GM12878 (cell line): ENCODE results near the gene LDLRAP1. TPM values are rescaled to one million over a fixed set of nuclear protein-coding genes. Genes with fewer than 3 reads are reported as not detected.

ENCODE experiments used
- ATAC-seq: fragments of 200-7000 bp; cut with Tn5 transposase; 3 replicates; pipeline ENCODE4 v1.9.1; 2020; ENCODE audit warnings: mild to moderate bottlenecking, moderate library complexity
- BruUV-seq: library from RNA; stranded (reverse); fragments of 400-500 nt; replicated peaks from 2 replicates; lab custom pipeline; 2021; lab: Mats Ljungman, UMichigan
- CTCF ChIA-PET: fragments of 300-600 bp; sonication (Branson Sonifier 250); formaldehyde crosslinking; extraction: SDS; loops from one replicate; lab custom pipeline; 2021; ENCODE audit warnings: inconsistent platforms; lab: Yijun Ruan, JAX
- POLR2A ChIA-PET: fragments of 350-600 bp; formaldehyde crosslinking; extraction: SDS; loops from one replicate; lab custom pipeline; 2021; ENCODE audit warnings: inconsistent platforms; lab: Charles Lee
- RAD21 ChIA-PET: fragments of 300-600 bp; sonication (Branson Sonifier 250); formaldehyde crosslinking; loops from one replicate; lab custom pipeline; 2023; ENCODE audit warnings: antibody characterized with exemption; ENCODE audit not compliant: unreplicated experiment; lab: Charles Lee
- SMC1A ChIA-PET: fragments of 300-600 bp; sonication (Branson Sonifier 250); formaldehyde crosslinking; loops from one replicate; lab custom pipeline; 2023; ENCODE audit not compliant: unreplicated experiment, uncharacterized antibody; lab: Charles Lee
- DNase-seq: peaks from one replicate; pipeline ENCODE4 v3.0.0-alpha.2; 2011; ENCODE audit warnings: low read depth, low spot score
- FAIRE-seq: peaks from 3 replicates; lab custom pipeline; 2011; peaks lifted over from hg19 to GRCh38; lab: Jason Lieb, UNC
- H2AFZ ChIP-seq: 2 replicates; pipeline ENCODE4 v1.6.0; 2011; ENCODE audit warnings: low read depth, low read length, control low read depth; ENCODE audit not compliant: control insufficient read depth
- H3K27ac ChIP-seq: 2 replicates; pipeline ENCODE4 v1.5.1; 2011; ENCODE audit warnings: control low read depth; ENCODE audit not compliant: control insufficient read depth, insufficient read depth
- H3K27me3 ChIP-seq, 2 experiments: replicated peaks in 1 of 2; 2 replicates each; pipeline versions ENCODE4 v1.6.0 to v1.6.1; 2011; ENCODE audit warnings: low read length in 1 of 2; ENCODE audit not compliant: control insufficient read depth in 2 of 2, insufficient read depth in 2 of 2
- H3K36me3 ChIP-seq, 2 experiments: 2 replicates each; pipeline ENCODE4 v1.5.1; 2011; ENCODE audit warnings: low read length in 1 of 2; ENCODE audit not compliant: control insufficient read depth in 2 of 2, insufficient read depth in 2 of 2
- H3K4me1 ChIP-seq: 2 replicates; pipeline ENCODE4 v1.6.1; 2011; ENCODE audit warnings: mild to moderate bottlenecking, low read length, moderate library complexity, mixed read lengths; ENCODE audit not compliant: control insufficient read depth, insufficient read depth
- H3K4me2 ChIP-seq: 2 replicates; pipeline ENCODE4 v1.6.0; 2011; ENCODE audit warnings: control low read depth; ENCODE audit not compliant: control insufficient read depth, insufficient read depth
- H3K4me3 ChIP-seq: fragments of 200-600 bp; sonication (generic); 2 replicates; pipeline ENCODE4 v1.5.1; 2016
- H3K79me2 ChIP-seq: 2 replicates; pipeline ENCODE4 v1.6.0; 2011; ENCODE audit warnings: low read length; ENCODE audit not compliant: control insufficient read depth, insufficient read depth
- H3K9ac ChIP-seq: 2 replicates; pipeline ENCODE4 v1.8.0; 2011; ENCODE audit warnings: low read length, control low read depth, mixed read lengths; ENCODE audit not compliant: control insufficient read depth, insufficient read depth
- H3K9me3 ChIP-seq: replicated peaks from 3 replicates; pipeline ENCODE4 v1.5.1; 2011; ENCODE audit warnings: mild to moderate bottlenecking, low read length; ENCODE audit not compliant: control insufficient read depth, insufficient read depth
- H4K20me1 ChIP-seq: 2 replicates; pipeline ENCODE4 v1.6.0; 2011; ENCODE audit not compliant: control insufficient read depth, insufficient read depth
- CHD1 ChIP-seq: IDR thresholded peaks from 2 replicates; pipeline ENCODE4 v1.6.1; 2012; ENCODE audit warnings: low read depth, low read length, improper control_type of control experiment
- CREB1 ChIP-seq: IDR thresholded peaks from 2 replicates; pipeline ENCODE4 v1.6.1; 2012; ENCODE audit warnings: low read depth, mild to moderate bottlenecking, inconsistent platforms
- ETV6 ChIP-seq, 2 experiments: fragments of 450-650 bp in 1 of 2; IDR thresholded peaks in 1 of 2; conservative IDR thresholded peaks in 1 of 2; 2 replicates each; pipeline ENCODE4 v1.6.1; 2014; ENCODE audit warnings: antibody characterized with exemption in 1 of 2, borderline replicate concordance in 1 of 2, low read depth in 1 of 2, mild to moderate bottlenecking in 1 of 2, moderate library complexity in 1 of 2
- IKZF1 ChIP-seq: fragments of 450-650 bp; conservative IDR thresholded peaks from 2 replicates; pipeline ENCODE4 v1.6.1; 2017; ENCODE audit warnings: antibody characterized with exemption, mild to moderate bottlenecking
- POLR2AphosphoS2 ChIP-seq: IDR thresholded peaks from 2 replicates; pipeline ENCODE4 v1.6.1; 2011; ENCODE audit warnings: low read depth, mild to moderate bottlenecking, low read length, improper control_type of control experiment, moderate library complexity
- RFX5 ChIP-seq: IDR thresholded peaks from 2 replicates; pipeline ENCODE4 v1.6.1; 2011; ENCODE audit warnings: low read depth, low read length, improper control_type of control experiment
- RUNX3 ChIP-seq: IDR thresholded peaks from 2 replicates; pipeline ENCODE4 v1.6.1; 2012; ENCODE audit warnings: low read length, inconsistent platforms
- SRF ChIP-seq, 2 experiments: IDR thresholded peaks; 2 replicates each; pipeline ENCODE4 v1.6.1; 2011; ENCODE audit warnings: low read depth in 2 of 2, low read length in 2 of 2, mild to moderate bottlenecking in 1 of 2, moderate library complexity in 1 of 2
- SUZ12 ChIP-seq: fragments of 200-600 bp; sonication (generic); IDR thresholded peaks from one replicate; pipeline ENCODE4 v1.6.1; 2018; ENCODE audit warnings: antibody characterized with exemption, mild to moderate bottlenecking; ENCODE audit not compliant: unreplicated experiment
- YY1 ChIP-seq: IDR thresholded peaks from 2 replicates; pipeline ENCODE4 v1.6.1; 2011; ENCODE audit warnings: low read depth, mild to moderate bottlenecking, low read length
- WGBS: methylation state at CpG from one replicate; pipeline ENCODE4 v1.1.6; 2016; ENCODE audit warnings: low lambda C conversion rate; ENCODE audit not compliant: insufficient replicate concordance, insufficient coverage; ENCODE audit errors: missing lambda C conversion rate; 5-methylcytosine and 5-hydroxymethylcytosine counted together
- in situ Hi-C: fragments of 300-500 bp; cut with MboI; formaldehyde crosslinking; loops from 9 replicates; pipeline ENCODE4 v1.14.3; 2018; ENCODE audit warnings: mixed read lengths
- intact Hi-C: fragments of 100-400 bp; cut with micrococcal nuclease; formaldehyde crosslinking; loops from one replicate; pipeline ENCODE4 v1.14.2; 2022; ENCODE audit not compliant: unreplicated experiment
- polyA plus RNA-seq, 11 experiments: library from polyadenylated mRNA; depleted of rRNA in 4 of 11; unstranded in 6 of 11; stranded (reverse) in 5 of 11; fragments of >200 nt; fragmentation: Nextera tagmentation in 4 of 11; fragmentation: Illumina TruSeq in 1 of 11; extraction: Ambion mirVana in 4 of 11; extraction: Trizol in 1 of 11; gene quantifications; 1 replicate in 1 of 11; 2 replicates in 10 of 11; pipeline versions ENCODE4 v1.2.1 to v1.2.3, GENCODE V29; 2011 to 2016; ENCODE audit warnings: inconsistent platforms in 2 of 11, missing spikeins in 2 of 11, low read depth in 1 of 11
- total RNA-seq, 4 experiments: library from RNA; depleted of rRNA in 3 of 4; stranded (reverse); fragments of >200 nt in 3 of 4; fragmentation: Illumina TruSeq in 1 of 4; extraction: Trizol in 1 of 4; gene quantifications; 2 replicates each; pipeline versions ENCODE4 v1.2.1 to v1.2.3, GENCODE V29; 2013 to 2021
- TF ChIP-seq, protein P1 (sequence below), 3 experiments: IDR thresholded peaks in 2 of 3; conservative IDR thresholded peaks in 1 of 3; 2 replicates each; pipeline ENCODE4 v1.5.1; 2011; ENCODE audit warnings: low read depth in 3 of 3, low read length in 3 of 3, mild to moderate bottlenecking in 3 of 3, control low read depth in 2 of 3, moderate library complexity in 2 of 3, inconsistent platforms in 1 of 3, mixed read lengths in 1 of 3; ENCODE audit not compliant: control insufficient read depth in 2 of 3, insufficient read depth in 1 of 3; ENCODE audit errors: extremely low read depth in 1 of 3
- TF ChIP-seq, protein P2 (sequence below): fragments of 450-650 bp; formaldehyde crosslinking; IDR thresholded peaks from 2 replicates; pipeline ENCODE4 v1.4.0; 2020; ENCODE audit warnings: mild to moderate bottlenecking, moderate library complexity
- TF ChIP-seq, protein P3 (sequence below): fragments of 450-650 bp; IDR thresholded peaks from 2 replicates; pipeline ENCODE4 v1.6.1; 2016; ENCODE audit warnings: mild to moderate bottlenecking

LDLRAP1 gene
- total and polyA plus RNA-seq, 10 of the 15 experiments (the other 5 are each of a cell fraction or from before 2014, with no cell fraction given): 0.43 to 37.6 (median 22.0) TPM

DNA sequence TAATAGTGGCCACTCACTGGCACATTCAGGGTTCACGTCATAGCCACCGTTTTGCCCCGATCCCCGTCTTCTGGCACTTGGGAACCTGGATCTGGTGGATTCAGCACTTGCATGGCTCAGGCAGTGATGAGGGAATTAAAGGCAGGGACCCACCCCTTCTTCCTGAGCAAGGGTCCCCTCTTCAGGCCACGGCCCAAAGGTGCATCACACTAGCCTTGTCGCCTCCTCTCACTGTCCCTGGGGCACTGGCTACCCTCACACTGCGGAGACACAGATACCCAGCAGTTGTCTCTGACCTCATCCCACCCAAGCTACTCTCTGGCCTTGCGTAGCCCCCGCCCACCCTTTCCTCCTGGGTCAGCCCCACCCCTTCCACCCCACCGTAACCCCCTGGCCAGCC is 19.9 kb upstream of the LDLRAP1 start (continued):
- no peak for TF ChIP-seq SUZ12
- no peak for TF ChIP-seq ETV6 (conservative IDR thresholded peaks at IDR 0.05 in 1 of 2, IDR thresholded peaks at IDR 0.05 in 1 of 2; ENCODE audit: borderline replicate concordance in 1 of 2, low read depth in 1 of 2)
- TF ChIP-seq, protein P1, sequence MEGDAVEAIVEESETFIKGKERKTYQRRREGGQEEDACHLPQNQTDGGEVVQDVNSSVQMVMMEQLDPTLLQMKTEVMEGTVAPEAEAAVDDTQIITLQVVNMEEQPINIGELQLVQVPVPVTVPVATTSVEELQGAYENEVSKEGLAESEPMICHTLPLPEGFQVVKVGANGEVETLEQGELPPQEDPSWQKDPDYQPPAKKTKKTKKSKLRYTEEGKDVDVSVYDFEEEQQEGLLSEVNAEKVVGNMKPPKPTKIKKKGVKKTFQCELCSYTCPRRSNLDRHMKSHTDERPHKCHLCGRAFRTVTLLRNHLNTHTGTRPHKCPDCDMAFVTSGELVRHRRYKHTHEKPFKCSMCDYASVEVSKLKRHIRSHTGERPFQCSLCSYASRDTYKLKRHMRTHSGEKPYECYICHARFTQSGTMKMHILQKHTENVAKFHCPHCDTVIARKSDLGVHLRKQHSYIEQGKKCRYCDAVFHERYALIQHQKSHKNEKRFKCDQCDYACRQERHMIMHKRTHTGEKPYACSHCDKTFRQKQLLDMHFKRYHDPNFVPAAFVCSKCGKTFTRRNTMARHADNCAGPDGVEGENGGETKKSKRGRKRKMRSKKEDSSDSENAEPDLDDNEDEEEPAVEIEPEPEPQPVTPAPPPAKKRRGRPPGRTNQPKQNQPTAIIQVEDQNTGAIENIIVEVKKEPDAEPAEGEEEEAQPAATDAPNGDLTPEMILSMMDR (IDR thresholded peaks at IDR 0.05 in 2 of 3, conservative IDR thresholded peaks at IDR 0.05 in 1 of 3; ENCODE audit: control insufficient read depth in 2 of 3, extremely low read depth in 1 of 3, insufficient read depth in 1 of 3, low read depth in 3 of 3, low read length in 3 of 3): peak in 2 of 3 experiments; percentile 29 to 34; a peak in 2 of 6 replicates
- TF ChIP-seq, all 136 proteins: peak for 2

DNA sequence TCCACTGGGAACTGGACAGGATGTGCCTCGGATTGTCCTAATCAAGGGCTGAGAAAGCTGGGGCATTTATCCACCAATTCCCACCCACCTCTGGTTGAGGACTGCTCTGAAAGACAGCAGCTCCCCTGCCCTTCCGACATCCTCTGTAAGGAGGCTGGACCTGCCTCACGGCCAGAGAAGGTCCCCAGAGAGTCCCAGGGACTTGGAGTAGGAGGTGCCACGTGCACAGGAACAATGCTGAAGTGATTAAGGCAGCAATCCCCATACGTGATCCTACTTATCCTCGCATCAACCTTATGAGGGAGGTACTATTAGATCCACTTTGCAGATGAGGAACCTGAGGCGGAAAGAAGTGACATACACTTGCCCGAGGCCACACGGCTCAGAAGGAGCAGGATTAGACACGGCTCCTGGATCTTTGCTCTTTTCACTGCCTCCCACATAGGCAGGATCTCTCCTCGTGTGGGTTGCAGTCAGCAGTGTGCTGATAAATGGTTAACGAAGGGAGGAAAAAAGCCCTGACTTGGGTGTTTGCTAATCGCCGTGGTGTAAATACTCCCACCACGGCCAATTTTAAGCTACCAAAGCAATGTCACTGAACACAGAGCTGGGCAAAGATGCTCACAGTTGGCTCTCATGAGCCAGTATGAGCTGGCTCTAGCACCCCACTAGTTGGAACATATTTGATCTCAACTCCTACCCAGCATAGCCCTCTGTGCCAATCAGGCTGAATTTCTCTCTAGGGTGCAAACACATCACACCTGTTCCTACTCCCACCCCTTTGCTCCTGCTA is 18.6 kb upstream of the LDLRAP1 start:
- ChIA-PET SMC1A (interaction anchor here (1.5 kb wide), 1 partner anchor 75 kb away, joined by 3 read pairs; no protein-coding TSS in a partner anchor), CTCF (interaction anchor here (0.6 to 2.8 kb wide), 4 partner anchors 23 to 1334 kb away, joined by 3 to 6 read pairs (median 4); no protein-coding TSS in a partner anchor), POLR2A (no interaction called here), RAD21 (interaction anchor here (1.2 to 1.3 kb wide), 2 partner anchors 25 to 285 kb away, joined by 3 read pairs; no protein-coding TSS in a partner anchor)
- Histone ChIP-seq H3K9me3 (no peaks in the 10 kb centered on the region), H3K27ac (no peak overlapping the region), H4K20me1 (no peaks in the 10 kb centered on the region), H3K4me1 (no peaks in the 10 kb centered on the region), H3K79me2 (no peaks in the 10 kb centered on the region), H3K27me3 (no peaks in the 10 kb centered on the region), H3K36me3 (no peaks in the 10 kb centered on the region), H2AFZ (no peak overlapping the region), H3K4me2 (no peak overlapping the region), H3K9ac (no peak overlapping the region), H3K4me3 (no peak overlapping the region)
- in situ Hi-C loops (no loop called here), intact Hi-C loops (loop anchor here (5.0 to 10.0 kb wide), 2 partner anchors 240 to 288 kb away; no protein-coding TSS in a partner anchor)
- WGBS: 23% methylated on average over 15 of the region's 15 CpGs
- no peak for ATAC-seq
- BruUV-seq: no TSS peak
- DNase-seq: no peak
- no peak for FAIRE-seq
- TF ChIP-seq, protein P2, sequence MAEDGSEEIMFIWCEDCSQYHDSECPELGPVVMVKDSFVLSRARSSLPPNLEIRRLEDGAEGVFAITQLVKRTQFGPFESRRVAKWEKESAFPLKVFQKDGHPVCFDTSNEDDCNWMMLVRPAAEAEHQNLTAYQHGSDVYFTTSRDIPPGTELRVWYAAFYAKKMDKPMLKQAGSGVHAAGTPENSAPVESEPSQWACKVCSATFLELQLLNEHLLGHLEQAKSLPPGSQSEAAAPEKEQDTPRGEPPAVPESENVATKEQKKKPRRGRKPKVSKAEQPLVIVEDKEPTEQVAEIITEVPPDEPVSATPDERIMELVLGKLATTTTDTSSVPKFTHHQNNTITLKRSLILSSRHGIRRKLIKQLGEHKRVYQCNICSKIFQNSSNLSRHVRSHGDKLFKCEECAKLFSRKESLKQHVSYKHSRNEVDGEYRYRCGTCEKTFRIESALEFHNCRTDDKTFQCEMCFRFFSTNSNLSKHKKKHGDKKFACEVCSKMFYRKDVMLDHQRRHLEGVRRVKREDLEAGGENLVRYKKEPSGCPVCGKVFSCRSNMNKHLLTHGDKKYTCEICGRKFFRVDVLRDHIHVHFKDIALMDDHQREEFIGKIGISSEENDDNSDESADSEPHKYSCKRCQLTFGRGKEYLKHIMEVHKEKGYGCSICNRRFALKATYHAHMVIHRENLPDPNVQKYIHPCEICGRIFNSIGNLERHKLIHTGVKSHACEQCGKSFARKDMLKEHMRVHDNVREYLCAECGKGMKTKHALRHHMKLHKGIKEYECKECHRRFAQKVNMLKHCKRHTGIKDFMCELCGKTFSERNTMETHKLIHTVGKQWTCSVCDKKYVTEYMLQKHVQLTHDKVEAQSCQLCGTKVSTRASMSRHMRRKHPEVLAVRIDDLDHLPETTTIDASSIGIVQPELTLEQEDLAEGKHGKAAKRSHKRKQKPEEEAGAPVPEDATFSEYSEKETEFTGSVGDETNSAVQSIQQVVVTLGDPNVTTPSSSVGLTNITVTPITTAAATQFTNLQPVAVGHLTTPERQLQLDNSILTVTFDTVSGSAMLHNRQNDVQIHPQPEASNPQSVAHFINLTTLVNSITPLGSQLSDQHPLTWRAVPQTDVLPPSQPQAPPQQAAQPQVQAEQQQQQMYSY: no peak
- TF ChIP-seq, protein P3, sequence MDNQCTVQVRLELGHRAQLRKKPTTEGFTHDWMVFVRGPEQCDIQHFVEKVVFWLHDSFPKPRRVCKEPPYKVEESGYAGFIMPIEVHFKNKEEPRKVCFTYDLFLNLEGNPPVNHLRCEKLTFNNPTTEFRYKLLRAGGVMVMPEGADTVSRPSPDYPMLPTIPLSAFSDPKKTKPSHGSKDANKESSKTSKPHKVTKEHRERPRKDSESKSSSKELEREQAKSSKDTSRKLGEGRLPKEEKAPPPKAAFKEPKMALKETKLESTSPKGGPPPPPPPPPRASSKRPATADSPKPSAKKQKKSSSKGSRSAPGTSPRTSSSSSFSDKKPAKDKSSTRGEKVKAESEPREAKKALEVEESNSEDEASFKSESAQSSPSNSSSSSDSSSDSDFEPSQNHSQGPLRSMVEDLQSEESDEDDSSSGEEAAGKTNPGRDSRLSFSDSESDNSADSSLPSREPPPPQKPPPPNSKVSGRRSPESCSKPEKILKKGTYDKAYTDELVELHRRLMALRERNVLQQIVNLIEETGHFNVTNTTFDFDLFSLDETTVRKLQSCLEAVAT: no peak
- no peak for TF ChIP-seq CHD1
- no peak for TF ChIP-seq CREB1
- no peak for TF ChIP-seq RUNX3
- no peak for TF ChIP-seq POLR2AphosphoS2
- TF ChIP-seq IKZF1: no peak
- TF ChIP-seq SRF (IDR thresholded peaks at IDR 0.05; ENCODE audit: low read depth in 2 of 2, low read length in 2 of 2): no peak
- TF ChIP-seq RFX5: no peak
- no peak for TF ChIP-seq YY1
